Mesendoderm (in vitro differentiated cells): Measurements from ENCODE around the gene DOLPP1.
A peak's percentile ranks its signal among the peaks of the same experiment; 100 is the strongest.
"Not testable (repeated sequence)": the region's sequence is repeated elsewhere in the genome, so short reads cannot be mapped to it uniquely, and the experiment has no call there.

Experiments used
- DNase-seq: peaks from one replicate; pipeline ENCODE4 v3.0.0; 2013
- H2AK5ac ChIP-seq: 2 replicates; pipeline ENCODE4 v1.6.1; 2013; ENCODE audit warnings: low read length, inconsistent platforms
- H2BK120ac ChIP-seq: 2 replicates; pipeline ENCODE4 v1.6.1; 2013; ENCODE audit warnings: low read depth, mild to moderate bottlenecking, low read length, moderate library complexity, mixed read lengths
- H2BK15ac ChIP-seq: replicated peaks from 2 replicates; pipeline ENCODE4 v1.6.1; 2013; ENCODE audit warnings: low read depth, mild to moderate bottlenecking, moderate library complexity
- H2BK5ac ChIP-seq: 2 replicates; pipeline ENCODE4 v1.6.1; 2013; ENCODE audit warnings: low read length, inconsistent platforms
- H3K18ac ChIP-seq: 2 replicates; pipeline ENCODE4 v1.6.1; 2013; ENCODE audit warnings: mild to moderate bottlenecking, low read length, mixed read lengths
- H3K23ac ChIP-seq: one replicate; pipeline ENCODE4 v1.6.1; 2013; ENCODE audit warnings: low read length
- H3K27ac ChIP-seq: 2 replicates; pipeline ENCODE4 v1.5.1; 2013; ENCODE audit warnings: low read depth, mild to moderate bottlenecking, inconsistent platforms, low read length, moderate library complexity
- H3K27me3 ChIP-seq: 2 replicates; pipeline ENCODE4 v1.6.1; 2013; ENCODE audit warnings: low read length, control low read depth, mild to moderate bottlenecking, inconsistent platforms; ENCODE audit not compliant: insufficient read depth, poor library complexity
- H3K36me3 ChIP-seq: 2 replicates; pipeline ENCODE4 v1.6.1; 2013; ENCODE audit warnings: low read length, inconsistent platforms; ENCODE audit not compliant: control insufficient read depth, insufficient read depth
- H3K4ac ChIP-seq: one replicate; pipeline ENCODE4 v1.6.1; 2013; ENCODE audit warnings: low read depth, mild to moderate bottlenecking, low read length, moderate library complexity
- H3K4me1 ChIP-seq: 2 replicates; pipeline ENCODE4 v1.6.1; 2013; ENCODE audit warnings: low read depth, low read length, inconsistent platforms; ENCODE audit not compliant: control insufficient read depth
- H3K4me2 ChIP-seq: 2 replicates; pipeline ENCODE4 v1.6.1; 2013; ENCODE audit warnings: low read length
- H3K4me3 ChIP-seq: 2 replicates; pipeline ENCODE4 v1.5.1; 2013; ENCODE audit warnings: mild to moderate bottlenecking, low read length
- H3K56ac ChIP-seq: one replicate; pipeline ENCODE4 v1.6.1; 2013; ENCODE audit warnings: low read length
- H3K79me1 ChIP-seq: 2 replicates; pipeline ENCODE4 v1.6.1; 2013; ENCODE audit warnings: low read length, inconsistent platforms
- H3K79me2 ChIP-seq: 2 replicates; pipeline ENCODE4 v1.6.1; 2013; ENCODE audit warnings: mild to moderate bottlenecking, low read length; ENCODE audit not compliant: control insufficient read depth, insufficient read depth
- H3K9ac ChIP-seq: 2 replicates; pipeline ENCODE4 v1.6.1; 2013; ENCODE audit warnings: low read length, inconsistent platforms
- H4K5ac ChIP-seq: one replicate; pipeline ENCODE4 v1.6.1; 2013; ENCODE audit warnings: low read length
- H4K8ac ChIP-seq: one replicate; pipeline ENCODE4 v1.6.1; 2013; ENCODE audit warnings: low read depth, mild to moderate bottlenecking, control low read depth, low read length, moderate library complexity
- WGBS: extraction: QIAGEN DNeasy Blood & Tissue Kit; methylation state at CpG from one replicate; pipeline ENCODE4 v1.1.7; 2013; ENCODE audit warnings: low lambda C conversion rate, missing lambda C conversion rate; ENCODE audit not compliant: insufficient coverage; ENCODE audit errors: extremely low coverage; 5-methylcytosine and 5-hydroxymethylcytosine counted together

The DOLPP1 gene

DNA sequence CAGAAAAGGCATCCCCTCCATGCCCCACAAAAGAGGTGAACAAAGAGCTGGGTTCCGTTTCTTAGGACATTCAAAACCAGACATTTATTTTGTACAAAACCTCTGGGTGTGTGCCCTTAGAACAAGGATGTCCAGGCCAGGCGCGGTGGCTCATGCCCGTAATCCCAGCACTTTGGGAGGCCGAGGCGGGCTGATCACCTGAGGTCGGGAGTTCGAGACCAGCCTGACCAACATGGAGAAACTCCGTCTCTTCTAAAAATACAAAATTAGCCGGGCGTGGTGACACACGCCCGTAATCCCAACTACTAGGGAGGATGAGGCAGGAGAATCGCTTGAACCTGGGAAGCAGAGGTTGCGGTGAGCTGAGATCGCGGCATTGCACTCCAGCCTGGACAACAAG lies 31.6 kb downstream of the DOLPP1 start:
- H3K56ac ChIP-seq, result peak overlapping the region; percentile 99
- not testable (repeated sequence) for H3K23ac ChIP-seq, DNase-seq, H3K4me3 ChIP-seq, H3K27me3 ChIP-seq, H3K4me1 ChIP-seq, H3K79me1 ChIP-seq, H2BK5ac ChIP-seq, H2AK5ac ChIP-seq, H3K36me3 ChIP-seq, H4K8ac ChIP-seq, H3K18ac ChIP-seq, H3K27ac ChIP-seq, H3K4ac ChIP-seq, H4K5ac ChIP-seq, H2BK15ac ChIP-seq, H2BK120ac ChIP-seq
- peak overlapping the region; percentile 56 for H3K4me2 ChIP-seq
- WGBS, result no CpG with 5 or more reads among the region's 17 CpGs
- H3K9ac ChIP-seq, result peak overlapping the region; percentile 98
- H3K79me2 ChIP-seq, result peaks cover 20% of the 10 kb centered on the region

DNA sequence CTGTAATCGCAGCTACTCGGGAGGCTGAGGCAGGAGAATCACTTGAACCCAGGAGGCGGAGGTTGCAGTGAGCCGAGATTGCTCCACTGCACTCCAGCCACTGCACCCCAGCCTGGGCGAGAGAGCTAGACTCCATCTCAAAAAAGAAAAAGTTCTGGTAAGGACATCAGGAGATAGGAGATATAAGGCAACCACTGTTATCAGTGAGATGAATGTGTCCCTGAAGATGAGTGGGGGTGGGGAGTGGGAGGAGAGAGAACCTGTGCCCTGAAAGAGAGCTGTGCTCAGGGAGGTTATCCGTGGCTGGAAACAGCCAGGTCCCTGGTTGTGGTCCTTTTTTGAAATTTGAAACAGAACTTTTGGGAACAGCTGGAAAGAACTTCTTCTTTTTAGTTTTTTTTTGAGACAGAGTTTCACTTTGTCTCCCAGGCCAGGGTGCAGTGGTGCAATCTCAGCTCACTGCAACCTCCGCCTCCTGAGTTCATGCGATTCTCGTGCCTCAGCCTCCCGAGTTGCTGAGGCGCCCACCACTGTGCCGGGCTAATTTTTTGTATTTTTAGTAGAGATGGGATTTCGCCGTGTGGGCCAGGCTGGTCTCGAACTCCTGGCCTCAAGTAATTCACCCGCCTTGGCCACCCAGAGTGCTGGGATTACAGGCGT lies 32.9 kb downstream of the DOLPP1 start:
- Histone ChIP-seq H2BK5ac (no peak overlapping the region), H2AK5ac (no peak overlapping the region), H3K4ac (no peak overlapping the region), H4K5ac (no peak overlapping the region), H3K4me1 (no peaks in the 10 kb centered on the region), H3K18ac (no peak overlapping the region), H2BK120ac (no peak overlapping the region), H3K9ac (no peak overlapping the region), H3K4me3 (no peak overlapping the region), H2BK15ac (no peak overlapping the region), H4K8ac (no peak overlapping the region), H3K79me1 (no peaks in the 10 kb centered on the region), H3K27me3 (no peaks in the 10 kb centered on the region), H3K36me3 (no peaks in the 10 kb centered on the region), H3K27ac (no peak overlapping the region), H3K79me2 (peaks cover 23% of the 10 kb centered on the region), H3K56ac (no peak overlapping the region), H3K23ac (no peak overlapping the region), H3K4me2 (no peak overlapping the region)
- no CpG with 5 or more reads among the region's 17 CpGs for WGBS
- DNase-seq, result no peak

- no CpG with 5 or more reads among the region's 4 CpGs for WGBS
- H3K9ac ChIP-seq, result no peak overlapping the region
- H3K56ac ChIP-seq, result no peak overlapping the region
- no peak overlapping the region for H3K18ac ChIP-seq
- no peak overlapping the region for H2BK120ac ChIP-seq
- peaks cover 4% of the 10 kb centered on the region for H3K36me3 ChIP-seq
- H3K27me3 ChIP-seq, result no peaks in the 10 kb centered on the region
- no peak overlapping the region for H3K23ac ChIP-seq
- no peak overlapping the region for H4K8ac ChIP-seq
- no peak overlapping the region for H3K4me2 ChIP-seq
- H2AK5ac ChIP-seq, result no peak overlapping the region
- no peak overlapping the region for H4K5ac ChIP-seq
- DNase-seq, result no peak
- no peaks in the 10 kb centered on the region for H3K4me1 ChIP-seq
- H2BK5ac ChIP-seq, result no peak overlapping the region
- no peak overlapping the region for H3K4me3 ChIP-seq
- peaks cover 2% of the 10 kb centered on the region for H3K79me1 ChIP-seq
- H3K79me2 ChIP-seq, result peaks cover 12% of the 10 kb centered on the region
- no peak overlapping the region for H3K4ac ChIP-seq
- H3K27ac ChIP-seq, result no peak overlapping the region
- H2BK15ac ChIP-seq, result no peak overlapping the region
Observed at GRCh38 chr9:129118799-129119198, 37.9 kb downstream of the DOLPP1 start.

- Histone ChIP-seq H3K4me3 (no peak overlapping the region), H3K18ac (no peak overlapping the region), H2BK15ac (no peak overlapping the region)
Observed at GRCh38 chr9:129121483-129121882, 40.6 kb downstream of the DOLPP1 start.

GRCh38 chr9:129122133-129122532 lies 41.2 kb downstream of the DOLPP1 start:
- H2BK120ac ChIP-seq, result no peak overlapping the region
- no peak overlapping the region for H3K4me2 ChIP-seq
- H3K4me3 ChIP-seq, result no peak overlapping the region
- H3K27ac ChIP-seq, result no peak overlapping the region
- no peak overlapping the region for H3K23ac ChIP-seq
- no peak overlapping the region for H3K18ac ChIP-seq
- H3K79me2 ChIP-seq, result peaks cover 3% of the 10 kb centered on the region
- peaks cover 7% of the 10 kb centered on the region for H3K36me3 ChIP-seq
- peaks cover 6% of the 10 kb centered on the region for H3K4me1 ChIP-seq
- no peaks in the 10 kb centered on the region for H3K27me3 ChIP-seq
- no peak for DNase-seq
- H3K79me1 ChIP-seq, result peaks cover 3% of the 10 kb centered on the region
- H2AK5ac ChIP-seq, result no peak overlapping the region
- no peak overlapping the region for H3K56ac ChIP-seq
- H2BK15ac ChIP-seq, result no peak overlapping the region
- no peak overlapping the region for H4K5ac ChIP-seq
- no CpG with 5 or more reads among the region's 1 CpG for WGBS
- H2BK5ac ChIP-seq, result no peak overlapping the region
- H3K9ac ChIP-seq, result no peak overlapping the region
- H3K4ac ChIP-seq, result no peak overlapping the region
- H4K8ac ChIP-seq, result no peak overlapping the region

More at GRCh38 chr9:129121483-129121882, 40.6 kb downstream of the DOLPP1 start:
- WGBS, result no CpG with 5 or more reads among the region's 3 CpGs
- Histone ChIP-seq H2AK5ac (no peak overlapping the region), H2BK120ac (no peak overlapping the region), H2BK5ac (no peak overlapping the region), H3K27me3 (no peaks in the 10 kb centered on the region), H3K9ac (no peak overlapping the region), H3K56ac (no peak overlapping the region), H3K36me3 (peaks cover 7% of the 10 kb centered on the region), H3K23ac (no peak overlapping the region), H3K79me2 (peaks cover 5% of the 10 kb centered on the region), H4K5ac (no peak overlapping the region), H3K4me2 (no peak overlapping the region), H3K4me1 (no peaks in the 10 kb centered on the region), H3K79me1 (peaks cover 3% of the 10 kb centered on the region), H3K27ac (no peak overlapping the region), H3K4ac (no peak overlapping the region), H4K8ac (no peak overlapping the region)
- DNase-seq, result no peak

DNA sequence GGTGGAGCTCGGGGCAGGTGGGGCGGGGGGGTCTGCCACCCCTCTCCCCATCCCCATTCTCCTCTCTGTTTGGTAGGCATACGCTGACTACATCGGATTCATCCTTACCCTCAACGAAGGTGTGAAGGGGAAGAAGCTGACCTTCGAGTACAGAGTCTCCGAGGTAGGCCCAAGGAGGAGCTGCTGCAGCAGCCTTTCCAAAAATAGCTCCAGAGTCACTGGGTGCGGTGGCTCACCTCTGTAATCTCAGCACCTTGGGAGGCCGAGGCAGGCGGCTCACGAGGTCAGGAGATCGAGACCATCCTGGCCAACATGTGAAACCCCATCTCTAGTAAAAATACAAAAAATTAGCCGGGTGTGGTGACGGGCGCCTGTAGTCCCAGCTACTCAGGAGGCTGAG lies 42.1 kb downstream of the DOLPP1 start:
- not testable (repeated sequence) for H3K56ac ChIP-seq, H4K8ac ChIP-seq, H3K23ac ChIP-seq, H3K27me3 ChIP-seq, H2BK15ac ChIP-seq, H3K4me2 ChIP-seq, H2BK5ac ChIP-seq, H3K4me3 ChIP-seq, H2AK5ac ChIP-seq, H3K79me2 ChIP-seq, H3K27ac ChIP-seq, H2BK120ac ChIP-seq, DNase-seq, H3K4me1 ChIP-seq, H3K9ac ChIP-seq, H3K4ac ChIP-seq, H3K18ac ChIP-seq, H4K5ac ChIP-seq, H3K79me1 ChIP-seq, H3K36me3 ChIP-seq
- no CpG with 5 or more reads among the region's 15 CpGs for whole genome bisulfite sequencing
